ENCODE results near the gene DIS3L2.
"Not testable (repeated sequence)": the region's sequence is repeated elsewhere in the genome, so short reads cannot be mapped to it uniquely, and the experiment has no call there.

DNA sequence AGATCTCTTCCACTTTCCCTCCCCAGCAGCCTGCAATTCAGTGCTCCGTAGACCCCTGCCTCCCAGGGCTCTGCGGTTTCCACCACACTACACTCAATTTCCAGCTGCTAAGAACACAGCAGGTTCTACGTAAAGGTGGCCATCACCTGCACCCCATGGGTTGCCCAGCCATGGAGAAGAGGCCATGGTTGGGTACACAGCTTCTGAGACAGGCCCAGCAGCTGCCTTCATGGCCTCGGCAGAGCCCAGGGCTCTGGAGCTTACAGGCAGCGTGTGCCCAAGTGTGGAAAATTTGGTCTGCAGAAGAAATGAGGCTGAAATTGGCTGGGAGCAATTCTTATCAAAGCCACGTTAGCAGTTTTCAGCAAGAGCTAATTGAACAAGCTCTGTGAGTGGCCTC is 362.5 kb downstream of the DIS3L2 start:
- TF ChIP-seq, protein P1, sequence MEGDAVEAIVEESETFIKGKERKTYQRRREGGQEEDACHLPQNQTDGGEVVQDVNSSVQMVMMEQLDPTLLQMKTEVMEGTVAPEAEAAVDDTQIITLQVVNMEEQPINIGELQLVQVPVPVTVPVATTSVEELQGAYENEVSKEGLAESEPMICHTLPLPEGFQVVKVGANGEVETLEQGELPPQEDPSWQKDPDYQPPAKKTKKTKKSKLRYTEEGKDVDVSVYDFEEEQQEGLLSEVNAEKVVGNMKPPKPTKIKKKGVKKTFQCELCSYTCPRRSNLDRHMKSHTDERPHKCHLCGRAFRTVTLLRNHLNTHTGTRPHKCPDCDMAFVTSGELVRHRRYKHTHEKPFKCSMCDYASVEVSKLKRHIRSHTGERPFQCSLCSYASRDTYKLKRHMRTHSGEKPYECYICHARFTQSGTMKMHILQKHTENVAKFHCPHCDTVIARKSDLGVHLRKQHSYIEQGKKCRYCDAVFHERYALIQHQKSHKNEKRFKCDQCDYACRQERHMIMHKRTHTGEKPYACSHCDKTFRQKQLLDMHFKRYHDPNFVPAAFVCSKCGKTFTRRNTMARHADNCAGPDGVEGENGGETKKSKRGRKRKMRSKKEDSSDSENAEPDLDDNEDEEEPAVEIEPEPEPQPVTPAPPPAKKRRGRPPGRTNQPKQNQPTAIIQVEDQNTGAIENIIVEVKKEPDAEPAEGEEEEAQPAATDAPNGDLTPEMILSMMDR (IDR thresholded peaks at IDR 0.05), result not testable (repeated sequence)
- not testable (repeated sequence) for TF ChIP-seq EP300, POLR2AphosphoS5, POLR2A (IDR thresholded peaks at IDR 0.05)
